Kidney (tissue), 14 donors: ENCODE data around the gene STK24. TPM values are rescaled to one million over a fixed set of nuclear protein-coding genes. Genes with fewer than 3 reads are reported as not detected.

ENCODE experiments used
- DNase-seq, 5 donors: peaks; one replicate each; pipeline ENCODE4 v3.0.0-alpha.2; 2013 to 2020
- FAIRE-seq: peaks from 2 replicates; lab custom pipeline; 2012; peaks lifted over from hg19 to GRCh38; lab: Jason Lieb, UNC
- H3K27ac ChIP-seq, 2 donors: one replicate each; pipeline ENCODE4 v1.7.0; 2013; ENCODE audit warnings: low read depth in 2 of 2, low read length in 2 of 2, inconsistent platforms in 1 of 2
- H3K27me3 ChIP-seq: one replicate; pipeline ENCODE4 v1.7.1; 2013; ENCODE audit warnings: low read length, inconsistent platforms; ENCODE audit not compliant: control insufficient read depth, insufficient read depth
- H3K36me3 ChIP-seq, 3 donors: one replicate each; pipeline versions ENCODE4 v1.7.0 to v1.7.1; 2013; ENCODE audit warnings: low read length in 3 of 3, control low read depth in 1 of 3, inconsistent platforms in 1 of 3; ENCODE audit not compliant: insufficient read depth in 3 of 3, control insufficient read depth in 2 of 3
- H3K4me1 ChIP-seq, 3 donors: one replicate each; pipeline versions ENCODE4 v1.7.0 to v1.7.1; 2013; ENCODE audit warnings: low read length in 3 of 3, inconsistent platforms in 1 of 3, low read depth in 1 of 3; ENCODE audit not compliant: control insufficient read depth in 2 of 3, insufficient read depth in 2 of 3
- H3K4me3 ChIP-seq, 3 donors: one replicate each; pipeline versions ENCODE4 v1.7.0 to v1.8.1; 2013; ENCODE audit warnings: low read length in 3 of 3, control low read depth in 1 of 3, inconsistent platforms in 1 of 3
- H3K9ac ChIP-seq, 3 donors: one replicate each; pipeline versions ENCODE4 v1.7.0 to v1.7.1; 2013; ENCODE audit warnings: low read length in 3 of 3, control low read depth in 1 of 3, inconsistent platforms in 1 of 3
- H3K9me3 ChIP-seq, 3 donors: one replicate each; pipeline versions ENCODE4 v1.7.0 to v1.7.1; 2013; ENCODE audit warnings: low read length in 3 of 3, control low read depth in 1 of 3, inconsistent platforms in 1 of 3; ENCODE audit not compliant: control insufficient read depth in 2 of 3, insufficient read depth in 1 of 3
- intact Hi-C: fragments of 100-400 bp; cut with DNase I; formaldehyde crosslinking; loops from one replicate; pipeline ENCODE4 v1.11.1; 2022
- polyA plus RNA-seq: library from polyadenylated mRNA; stranded (reverse); fragments of 350-450 nt; fragmentation: Illumina TruSeq; extraction: RNeasy Lipid Tissue Mini Kit (QIAGEN cat#74804); gene quantifications from one replicate; pipeline ENCODE4 v1.2.3, GENCODE V29; 2014; ENCODE audit warnings: low read depth, low replicate concordance; ENCODE audit not compliant: insufficient read depth
- total RNA-seq: library from RNA; stranded (reverse); fragmentation: NEBNext Ultra II Directional; extraction: Animal tissue kit (Norgen Biotek cat#: 25700); gene quantifications from one replicate; pipeline ENCODE4 v1.2.1, GENCODE V29; 2021
- TF ChIP-seq, protein P1 (sequence below): IDR thresholded peaks from 3 replicates; pipeline ENCODE4 v1.5.1; 2012; ENCODE audit warnings: mild to moderate bottlenecking, moderate library complexity, borderline replicate concordance; ENCODE audit not compliant: insufficient read depth; ENCODE audit errors: extremely low read depth
- donor health status: control.
- donor health status: control.
- donor health status: control.
- donor health status: control.
- donor health status: control.
- donor health status: DM: yes; HTN: yes; CAD: no.
- donor health status: Normal renal cell carcinoma (clear cell type).

The STK24 gene
- total and polyA plus RNA-seq, 2 donors from 2014 or later: 56.7 to 122 TPM

GRCh38 chr13:98466634-98467236 lies 110.2 kb downstream of the STK24 start:
- H3K9ac ChIP-seq: no peak overlapping the region
- no peaks in the 10 kb centered on the region for H3K9me3 ChIP-seq
- no peak overlapping the region for H3K4me3 ChIP-seq
- intact Hi-C loops: no loop called here
- H3K36me3 ChIP-seq: peaks cover 3 to 31% (median 27%) of the 10 kb centered on the region in 3 donors
- TF ChIP-seq, protein P1, sequence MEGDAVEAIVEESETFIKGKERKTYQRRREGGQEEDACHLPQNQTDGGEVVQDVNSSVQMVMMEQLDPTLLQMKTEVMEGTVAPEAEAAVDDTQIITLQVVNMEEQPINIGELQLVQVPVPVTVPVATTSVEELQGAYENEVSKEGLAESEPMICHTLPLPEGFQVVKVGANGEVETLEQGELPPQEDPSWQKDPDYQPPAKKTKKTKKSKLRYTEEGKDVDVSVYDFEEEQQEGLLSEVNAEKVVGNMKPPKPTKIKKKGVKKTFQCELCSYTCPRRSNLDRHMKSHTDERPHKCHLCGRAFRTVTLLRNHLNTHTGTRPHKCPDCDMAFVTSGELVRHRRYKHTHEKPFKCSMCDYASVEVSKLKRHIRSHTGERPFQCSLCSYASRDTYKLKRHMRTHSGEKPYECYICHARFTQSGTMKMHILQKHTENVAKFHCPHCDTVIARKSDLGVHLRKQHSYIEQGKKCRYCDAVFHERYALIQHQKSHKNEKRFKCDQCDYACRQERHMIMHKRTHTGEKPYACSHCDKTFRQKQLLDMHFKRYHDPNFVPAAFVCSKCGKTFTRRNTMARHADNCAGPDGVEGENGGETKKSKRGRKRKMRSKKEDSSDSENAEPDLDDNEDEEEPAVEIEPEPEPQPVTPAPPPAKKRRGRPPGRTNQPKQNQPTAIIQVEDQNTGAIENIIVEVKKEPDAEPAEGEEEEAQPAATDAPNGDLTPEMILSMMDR: peak; percentile 38
- peak overlapping the region in 1 of 2 donors; percentile 20 for H3K27ac ChIP-seq
- H3K27me3 ChIP-seq: no peaks in the 10 kb centered on the region
- peak in 2 of 5 donors; percentile 59 to 70 for DNase-seq
- FAIRE-seq: no peak
- peaks cover 2 to 4% (median 3%) of the 10 kb centered on the region in 3 donors for H3K4me1 ChIP-seq

DNA sequence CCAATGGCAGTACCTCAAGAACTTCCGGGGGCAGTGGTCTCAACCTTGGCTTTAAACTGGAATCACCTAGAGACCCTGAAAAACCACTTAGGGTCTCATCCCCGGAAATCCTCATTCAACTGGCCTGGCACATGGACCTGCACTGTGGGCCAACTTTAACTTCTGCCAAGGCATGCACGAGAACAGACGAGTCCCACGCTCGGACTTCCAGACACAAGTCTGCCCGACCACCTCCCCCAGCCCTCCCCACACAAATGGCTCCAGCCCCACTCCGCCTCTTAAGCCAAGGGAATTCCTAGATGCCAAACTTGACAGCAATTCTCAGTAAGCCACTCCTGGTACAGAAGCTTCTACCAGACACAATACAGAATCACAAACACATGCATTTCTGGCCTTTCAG lies 114.0 kb downstream of the STK24 start:
- Histone ChIP-seq H3K4me1 (peaks cover 0 to 4% (median 0%) of the 10 kb centered on the region in 3 donors), H3K36me3 (peaks cover 0 to 45% (median 30%) of the 10 kb centered on the region in 3 donors), H3K4me3 (no peak overlapping the region), H3K9me3 (no peaks in the 10 kb centered on the region), H3K27ac (no peak overlapping the region), H3K27me3 (no peaks in the 10 kb centered on the region), H3K9ac (no peak overlapping the region)
- TF ChIP-seq, protein P1: no peak
- peak in 2 of 5 donors; percentile 35 to 54 for DNase-seq
- intact Hi-C loops: no loop called here
- no peak for FAIRE-seq

DNA sequence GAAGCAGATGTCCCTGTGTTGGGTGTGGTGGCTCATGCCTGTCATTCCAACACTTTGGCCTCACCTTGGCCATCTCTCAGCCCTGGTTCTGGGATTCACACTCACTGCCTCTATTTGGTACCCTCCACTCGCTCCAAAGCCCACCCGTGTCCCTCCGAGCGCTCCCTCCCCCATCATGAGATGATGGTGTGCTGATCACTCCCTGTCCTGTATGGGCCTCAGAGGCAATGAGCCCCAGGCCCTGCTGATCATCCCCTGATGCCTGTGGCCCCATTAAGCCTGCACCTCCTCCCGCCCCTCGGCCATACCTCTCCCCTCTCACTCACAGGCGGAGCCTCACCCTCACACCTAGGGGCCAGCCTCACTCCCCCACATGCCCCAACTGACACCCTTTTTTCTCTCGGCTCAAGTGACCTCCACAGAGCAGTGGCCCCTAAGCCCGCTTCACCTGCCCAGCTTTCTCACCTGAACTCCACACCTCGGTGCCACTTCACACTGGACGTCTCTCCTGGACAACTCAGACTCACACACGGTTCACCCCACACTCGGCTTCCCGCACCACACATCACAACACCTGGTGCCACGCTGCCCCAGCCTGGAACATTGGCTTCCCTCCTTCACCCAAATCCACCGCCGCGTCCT lies 114.5 kb downstream of the STK24 start:
- Histone ChIP-seq H3K4me3 (no peak overlapping the region), H3K9ac (no peak overlapping the region), H3K4me1 (peaks cover 0 to under 1% (median 0%) of the 10 kb centered on the region in 3 donors), H3K36me3 (peaks cover 0 to 45% (median 27%) of the 10 kb centered on the region in 3 donors), H3K27me3 (no peaks in the 10 kb centered on the region), H3K27ac (no peak overlapping the region), H3K9me3 (no peaks in the 10 kb centered on the region)
- TF ChIP-seq, protein P1: no peak
- peak in 2 of 5 donors; percentile 36 to 47 for DNase-seq
- no peak for FAIRE-seq
- intact Hi-C loops: no loop called here
